ENCODE results near the gene ZDHHC1.
A peak's percentile ranks its signal among the peaks of the same experiment; 100 is the strongest.
"Not testable (repeated sequence)": the region's sequence is repeated elsewhere in the genome, so short reads cannot be mapped to it uniquely, and the experiment has no call there.

ZDHHC1 gene

GRCh38 chr16:67352463-67352862 lies 63.8 kb downstream of the ZDHHC1 start:
- not testable (repeated sequence) for DNase-seq

DNA sequence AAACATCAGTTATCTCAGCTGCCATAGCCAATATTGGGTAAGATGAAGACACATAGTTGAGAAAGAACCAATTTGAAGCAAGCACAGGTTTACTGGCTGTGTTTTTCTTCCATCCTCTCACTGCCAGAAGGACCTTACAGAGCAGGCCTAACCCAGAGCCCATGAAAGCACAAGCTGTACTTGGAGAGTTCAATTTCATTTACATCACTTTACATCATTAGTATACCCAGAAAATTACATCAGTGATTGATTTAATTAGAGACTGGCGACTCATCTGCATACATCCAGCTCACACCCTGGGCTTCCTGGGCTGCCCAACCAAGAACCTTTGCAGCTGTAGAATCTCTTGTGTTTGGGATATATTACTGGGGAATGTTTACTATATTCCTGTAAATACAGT lies 66.0 kb downstream of the ZDHHC1 start:
- DNase-seq = no peak

- DNase-seq = peak; percentile 18
Observed at GRCh38 chr16:67349172-67349571, 67.1 kb downstream of the ZDHHC1 start.

DNA sequence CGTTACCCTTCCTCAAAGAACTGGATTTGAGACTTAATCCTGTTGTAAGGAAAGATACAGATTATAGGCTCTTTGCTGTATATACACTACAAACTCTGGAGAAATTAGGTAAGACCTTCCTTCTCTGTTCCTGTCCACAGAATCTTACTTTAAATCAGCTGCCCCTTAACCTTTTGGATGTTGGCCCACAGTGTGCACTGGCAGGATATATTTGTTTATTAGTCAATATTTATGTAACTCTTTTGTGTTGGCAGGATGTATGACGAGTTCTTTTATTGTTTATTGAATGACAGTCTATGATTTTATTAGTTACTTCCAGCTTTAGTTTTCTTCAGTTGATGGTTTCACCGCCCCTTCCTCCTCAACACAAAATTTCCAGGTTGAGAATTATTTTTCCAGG lies 69.9 kb downstream of the ZDHHC1 start:
- DNase-seq = no peak

DNA sequence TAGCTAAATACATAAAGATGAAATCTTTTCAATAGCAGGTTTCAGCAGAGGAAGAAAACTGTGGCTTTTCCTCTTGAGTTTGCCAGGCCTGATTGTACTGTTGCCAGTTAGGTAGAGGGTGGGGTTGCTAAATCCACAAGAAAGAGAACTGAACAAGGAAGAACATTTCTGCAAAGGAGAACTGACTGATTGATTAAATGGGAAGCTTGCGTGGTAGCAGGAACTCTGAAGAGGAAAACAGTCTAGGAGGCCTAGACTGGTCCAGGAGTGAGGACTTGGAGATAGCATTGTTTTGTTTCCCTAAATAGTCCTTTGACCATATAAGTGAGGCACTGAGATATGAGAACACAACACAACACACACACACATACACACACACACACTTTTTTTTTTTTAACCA lies 70.9 kb downstream of the ZDHHC1 start:
- no peak for DNase-seq

All from fibroblast of skin of abdomen (primary cell).